ENCODE measurements around the gene TBC1D20.

GRCh38 chr20:445514-446336 is 16.6 kb downstream of the TBC1D20 start:
- TF ChIP-seq CTCF (IDR thresholded peaks at IDR 0.05) (no peak), POLR2A (IDR thresholded peaks at IDR 0.05) (no peak)
